T-helper 22 cell (primary cell): ENCODE results near the gene REEP3.
"Not testable (repeated sequence)": the region's sequence is repeated elsewhere in the genome, so short reads cannot be mapped to it uniquely, and the experiment has no call there.

Experiments used
- DNase-seq: peaks from one replicate; pipeline ENCODE4 v3.0.0-alpha.2; 2020; ENCODE audit warnings: low read depth

Gene REEP3, protein sequence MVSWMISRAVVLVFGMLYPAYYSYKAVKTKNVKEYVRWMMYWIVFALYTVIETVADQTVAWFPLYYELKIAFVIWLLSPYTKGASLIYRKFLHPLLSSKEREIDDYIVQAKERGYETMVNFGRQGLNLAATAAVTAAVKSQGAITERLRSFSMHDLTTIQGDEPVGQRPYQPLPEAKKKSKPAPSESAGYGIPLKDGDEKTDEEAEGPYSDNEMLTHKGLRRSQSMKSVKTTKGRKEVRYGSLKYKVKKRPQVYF

DNA sequence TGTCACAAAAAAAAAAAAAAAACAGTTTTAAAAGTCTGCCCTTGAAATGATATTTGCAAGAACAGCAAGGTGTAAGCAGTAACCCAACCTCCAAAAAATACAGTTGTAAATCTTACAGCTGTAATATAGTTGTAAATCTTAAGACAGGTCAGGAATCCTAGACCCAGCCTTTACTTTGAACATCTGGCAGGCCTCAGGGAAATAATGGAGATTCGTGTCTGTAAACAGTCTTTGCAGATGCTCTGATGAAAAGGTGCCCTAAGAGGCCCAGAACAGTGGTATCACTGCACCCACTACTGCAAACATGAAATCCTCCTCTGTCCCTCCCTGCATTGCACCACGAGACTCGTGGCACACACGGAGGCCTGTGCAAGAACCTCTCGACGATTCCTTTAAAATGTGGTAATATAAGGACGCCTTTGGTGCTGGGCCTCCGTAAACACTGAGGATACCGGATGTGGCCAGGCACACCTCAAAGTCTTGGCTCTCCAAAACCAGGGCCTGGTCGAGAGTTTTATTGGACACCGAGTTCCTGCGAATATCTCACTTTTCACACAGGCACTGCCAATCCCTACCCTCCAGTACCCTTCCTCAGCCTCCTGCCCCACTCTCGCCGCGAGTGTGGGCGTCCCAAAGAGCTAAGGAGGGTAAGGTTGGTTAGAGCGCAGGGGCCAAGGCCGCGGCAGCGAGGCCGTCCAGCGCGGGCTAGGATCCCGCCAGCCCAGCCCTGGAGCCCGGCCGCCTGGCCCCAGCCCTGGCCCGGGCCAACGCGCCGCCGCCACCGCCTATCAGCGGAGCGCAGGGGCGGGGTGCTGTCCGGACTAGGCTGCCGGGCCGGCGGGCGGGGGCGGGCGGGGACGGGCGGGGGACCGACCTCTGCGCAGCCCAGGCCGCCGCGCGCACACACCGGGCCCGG lies at the start of gene REEP3:
TSS of gene REEP3 (plus strand) at position 902 of the 916 bp plus-strand sequence. CDS start 145 bp downstream, outside the sequence.
- DNase-seq, result peak; percentile 25

DNA sequence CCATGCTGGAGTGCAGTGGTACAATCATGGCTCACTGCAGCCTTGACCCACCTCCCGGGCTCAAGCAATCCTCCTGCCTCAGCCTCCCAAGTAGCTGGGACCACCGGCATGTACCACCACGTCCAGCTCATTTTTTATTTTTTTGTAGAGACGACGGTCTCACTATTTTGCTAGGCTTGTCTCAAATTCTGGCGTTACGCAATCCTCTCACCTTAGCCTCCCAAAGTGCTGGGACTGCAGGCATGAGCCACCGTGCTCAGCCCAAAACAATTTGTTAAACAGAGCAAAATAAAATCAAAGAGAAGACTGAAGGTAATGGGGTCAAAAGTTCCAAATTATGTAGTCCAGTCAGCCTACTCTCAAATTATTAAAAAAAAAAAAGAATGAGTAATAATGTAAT lies 46.7 kb upstream of the REEP3 start:
- no peak for DNase-seq

DNA sequence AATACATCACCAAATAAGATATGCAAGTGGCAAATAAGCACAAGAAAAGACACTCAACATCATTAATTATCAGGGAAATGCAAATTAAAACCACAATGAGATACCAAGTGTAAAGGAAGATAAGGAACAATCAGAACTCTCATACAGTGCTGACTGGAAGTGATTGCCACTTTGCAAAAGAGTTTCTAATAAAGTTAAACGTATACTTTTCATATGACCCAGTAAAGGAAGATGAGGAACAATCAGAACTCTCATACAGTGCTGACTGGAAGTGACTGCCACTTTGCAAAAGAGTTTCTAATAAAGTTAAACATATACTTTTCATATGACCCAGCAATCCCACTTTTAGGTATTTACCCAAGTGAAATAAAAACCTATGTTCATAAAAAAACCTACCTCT lies 43.3 kb upstream of the REEP3 start:
- DNase-seq, result no peak

DNA sequence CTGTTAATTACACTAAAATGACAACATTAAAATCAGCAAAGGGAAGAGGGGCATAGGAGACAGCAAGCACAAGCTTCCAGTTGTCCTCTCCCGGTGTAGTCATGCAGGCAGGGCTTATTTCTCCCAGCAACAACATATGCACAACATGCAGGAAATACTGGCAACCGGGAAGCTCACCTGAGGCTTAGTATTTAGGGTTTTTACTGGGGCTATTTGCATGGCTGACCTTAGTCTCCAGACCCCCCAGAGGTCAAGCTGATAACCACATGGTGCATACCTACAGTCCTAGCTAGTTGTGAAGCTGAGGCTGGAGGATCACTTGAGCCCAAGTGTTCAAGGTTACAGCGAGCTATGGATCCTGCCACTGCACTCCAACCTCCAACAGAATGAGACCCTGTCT lies 42.6 kb upstream of the REEP3 start:
- no peak for DNase-seq

DNA sequence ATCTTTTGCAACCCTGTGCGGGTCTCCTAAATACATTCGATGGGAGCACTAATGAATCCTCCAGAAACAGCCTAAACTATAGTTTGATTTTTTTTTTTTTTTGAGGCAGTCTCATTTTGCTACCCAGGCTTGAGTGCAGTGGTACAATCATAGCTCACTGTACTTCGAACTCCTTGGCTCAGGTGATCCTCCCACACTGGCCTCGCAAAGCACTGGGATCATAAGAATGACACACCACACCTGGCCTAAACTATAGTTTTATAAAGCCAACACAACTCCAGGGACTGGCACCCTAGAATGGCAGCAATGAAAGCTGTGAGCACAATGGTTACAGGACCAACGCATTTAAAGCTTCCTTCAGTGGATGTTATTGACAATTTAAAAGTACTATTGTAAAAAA lies 41.0 kb upstream of the REEP3 start:
- no peak for DNase-seq

DNA sequence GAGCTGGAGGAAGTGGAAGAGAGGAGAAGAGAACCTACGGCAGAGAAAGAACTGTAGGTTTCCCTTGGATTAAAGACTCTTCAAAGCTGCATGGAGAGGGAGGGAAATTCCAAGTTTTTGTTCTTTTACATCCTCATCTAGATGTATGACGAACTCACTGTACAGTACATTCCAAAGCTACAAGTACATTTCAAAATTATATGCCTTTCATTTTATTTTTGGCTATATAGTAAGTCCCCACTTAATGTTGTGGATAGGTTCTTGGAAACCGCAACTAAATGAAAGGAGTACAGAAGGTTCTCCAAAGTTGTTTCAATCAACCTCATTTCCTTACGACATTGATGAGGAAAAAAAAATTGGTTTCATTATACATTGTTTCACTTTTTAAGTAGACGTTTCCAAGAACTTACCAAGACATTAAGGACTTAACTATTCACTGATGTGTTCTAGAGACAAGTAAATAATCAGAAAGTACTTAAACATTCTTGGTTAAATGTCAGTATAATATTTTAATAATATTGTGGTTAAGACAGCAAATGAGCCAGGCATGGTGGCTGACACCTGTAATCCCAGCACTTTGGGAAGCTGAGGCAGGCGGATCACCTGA lies 39.3 kb upstream of the REEP3 start:
- no peak for DNase-seq

DNA sequence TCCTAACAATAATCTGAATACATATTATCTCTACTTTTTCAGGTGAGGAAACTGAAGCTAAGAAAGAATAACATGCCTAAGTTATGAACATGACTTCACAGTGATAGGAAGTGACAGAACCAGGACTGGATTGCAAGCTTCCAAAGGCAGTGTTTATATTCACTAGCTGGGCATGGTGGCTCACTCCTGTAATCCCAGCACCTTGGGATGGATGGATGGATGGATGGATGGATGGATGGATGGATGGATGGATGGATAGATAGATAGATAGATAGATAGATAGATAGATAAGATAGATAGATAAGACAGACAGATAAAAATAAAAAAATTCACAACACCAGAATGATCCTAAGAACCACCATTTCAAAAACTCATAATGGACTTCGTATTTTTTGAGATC lies 37.2 kb upstream of the REEP3 start:
- DNase-seq, result no peak

DNA sequence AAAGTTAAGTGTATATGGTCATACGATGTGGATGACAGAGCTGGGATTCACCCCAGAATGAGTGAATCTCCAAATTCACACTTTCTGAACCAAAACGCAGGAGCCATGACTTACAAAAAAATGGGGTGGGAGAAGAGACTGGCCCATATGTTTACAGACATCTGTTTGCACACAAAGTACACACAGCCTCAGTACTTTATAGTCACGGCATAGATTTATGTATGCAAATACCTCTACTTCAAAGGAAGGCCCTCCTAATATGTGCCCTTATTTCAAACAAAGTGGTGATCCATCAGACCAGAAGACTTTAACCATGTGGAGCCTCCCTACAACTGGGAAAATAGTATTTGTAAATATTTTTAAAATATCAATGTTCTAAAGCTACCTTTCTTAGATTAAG lies 33.2 kb upstream of the REEP3 start:
- DNase-seq, result no peak

DNA sequence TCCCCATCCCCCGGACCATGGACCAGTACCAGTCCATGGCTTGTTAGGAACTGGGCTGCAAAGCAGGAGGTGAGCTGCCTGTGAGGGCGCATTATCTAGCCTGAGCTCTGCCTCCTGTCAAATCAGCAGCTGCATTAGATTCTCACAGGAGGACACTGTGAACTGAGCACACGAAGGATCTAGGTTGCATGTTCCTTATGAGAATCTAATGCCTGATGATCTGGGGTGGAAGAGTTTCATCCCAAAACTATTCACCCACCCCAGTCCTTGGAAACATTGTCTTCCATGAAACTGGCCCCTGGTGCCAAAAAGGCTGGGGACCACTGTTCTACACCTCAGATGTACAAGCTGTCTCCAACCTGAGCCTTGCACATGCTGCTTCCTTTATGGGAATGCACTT lies 31.4 kb upstream of the REEP3 start:
- no peak for DNase-seq

DNA sequence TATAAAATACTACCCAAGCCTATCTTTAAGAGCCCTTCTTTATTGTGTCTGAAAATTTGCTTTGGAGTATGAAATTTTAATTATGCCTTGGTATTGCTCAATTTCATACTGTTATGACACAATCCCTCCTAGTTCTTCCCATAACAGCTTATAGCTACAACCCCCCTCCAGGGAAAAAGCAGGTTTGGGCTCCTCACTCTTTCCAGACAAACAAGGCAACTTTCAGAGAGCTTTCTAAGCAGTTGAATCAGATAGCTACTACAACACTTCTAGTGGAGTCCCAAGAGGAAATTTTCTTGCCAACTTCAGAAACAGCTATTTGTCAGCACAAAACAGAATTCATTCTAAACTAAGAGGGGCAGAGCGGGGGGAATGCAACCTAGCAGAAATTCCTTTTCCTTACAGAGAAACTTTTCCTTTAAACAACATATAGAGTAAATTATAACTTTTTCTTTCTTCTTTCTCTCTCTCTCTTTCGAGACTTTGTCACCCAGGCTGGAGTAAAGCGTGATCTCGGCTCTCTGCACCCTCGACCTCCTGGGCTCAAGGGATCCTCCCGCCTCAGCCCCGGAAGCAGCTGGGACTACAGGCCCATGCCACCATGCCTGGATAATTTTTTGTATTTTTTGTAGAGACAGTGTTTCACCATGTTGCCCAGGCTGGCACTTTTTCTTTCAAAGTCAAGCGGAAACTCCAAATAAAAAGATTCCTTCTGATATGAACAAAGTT lies 29.4 kb upstream of the REEP3 start:
- no peak for DNase-seq

DNA sequence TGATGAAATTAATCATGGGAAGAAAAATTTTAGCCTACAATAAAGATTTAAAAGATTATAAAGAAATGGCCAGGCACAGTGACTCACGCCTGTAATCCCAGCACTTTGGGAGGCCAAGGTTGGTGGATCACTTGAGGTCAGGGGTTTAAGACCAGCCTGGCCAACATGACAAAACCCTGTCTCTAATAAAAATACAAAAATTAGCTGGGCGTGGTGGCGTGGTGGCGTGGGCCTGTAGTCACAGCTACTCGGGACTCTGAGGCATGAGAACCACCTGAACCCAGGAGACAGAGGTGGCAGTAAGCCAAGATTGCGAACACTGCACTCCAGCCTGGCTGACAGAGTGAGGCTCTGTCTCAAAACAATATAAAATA lies 28.9 kb upstream of the REEP3 start:
- DNase-seq, result not testable (repeated sequence)

DNA sequence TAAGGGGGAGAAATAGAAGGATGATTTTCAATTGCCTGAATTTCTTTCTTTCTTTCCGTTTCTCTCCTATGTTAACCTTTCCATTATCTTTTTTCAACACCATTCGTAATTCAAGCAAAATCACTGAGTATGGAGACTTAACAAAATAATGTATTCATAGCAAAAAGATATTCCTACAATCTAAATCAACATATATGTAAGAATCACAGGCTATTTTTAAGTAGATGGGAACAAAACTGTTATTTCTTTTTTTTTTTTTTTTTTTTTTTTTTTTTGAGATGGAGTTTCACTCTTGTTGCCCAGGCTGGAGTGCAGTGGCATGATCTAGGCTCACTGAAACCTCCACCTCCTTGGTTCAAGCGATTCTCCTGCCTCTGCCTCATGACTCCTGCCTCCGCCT lies 28.2 kb upstream of the REEP3 start:
- no peak for DNase-seq

DNA sequence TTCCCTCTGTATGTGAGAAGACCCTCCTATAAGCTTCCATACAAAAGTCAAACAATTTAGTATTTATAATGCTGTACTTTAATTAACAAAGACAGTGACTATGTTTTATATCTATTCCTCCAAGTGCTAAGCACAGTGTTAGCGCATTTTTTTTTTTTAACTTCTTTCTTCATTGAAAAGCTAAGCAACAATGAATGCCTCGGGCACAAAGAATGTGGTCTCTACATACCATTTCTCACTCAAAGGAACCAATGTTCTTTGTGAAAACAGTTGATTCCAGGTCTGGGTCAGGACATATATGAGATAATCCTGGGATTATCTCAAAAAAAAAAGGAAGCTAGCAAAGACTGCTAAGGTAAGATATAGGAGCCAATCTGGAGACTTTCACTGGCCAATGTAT lies 26.2 kb upstream of the REEP3 start:
- DNase-seq, result no peak

DNA sequence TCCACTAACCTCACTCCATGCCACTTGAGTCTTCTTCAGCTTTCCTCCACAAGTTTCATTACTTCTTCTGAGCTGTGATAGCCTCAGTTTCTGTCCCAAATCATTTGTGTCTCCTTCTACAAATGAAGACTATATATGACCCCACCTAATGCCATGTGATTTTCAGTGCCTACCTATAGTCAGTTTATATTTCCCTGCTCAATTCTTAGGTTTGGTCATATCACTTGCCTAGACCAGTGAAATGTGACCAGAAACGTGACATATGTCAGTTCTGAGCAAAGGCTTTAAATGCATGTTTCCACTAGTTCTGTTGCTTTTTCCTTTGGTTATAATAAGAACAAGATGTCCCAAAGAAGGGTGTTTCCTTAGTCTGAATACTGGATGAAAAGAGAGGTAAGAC lies 24.6 kb upstream of the REEP3 start:
- DNase-seq, result no peak

DNA sequence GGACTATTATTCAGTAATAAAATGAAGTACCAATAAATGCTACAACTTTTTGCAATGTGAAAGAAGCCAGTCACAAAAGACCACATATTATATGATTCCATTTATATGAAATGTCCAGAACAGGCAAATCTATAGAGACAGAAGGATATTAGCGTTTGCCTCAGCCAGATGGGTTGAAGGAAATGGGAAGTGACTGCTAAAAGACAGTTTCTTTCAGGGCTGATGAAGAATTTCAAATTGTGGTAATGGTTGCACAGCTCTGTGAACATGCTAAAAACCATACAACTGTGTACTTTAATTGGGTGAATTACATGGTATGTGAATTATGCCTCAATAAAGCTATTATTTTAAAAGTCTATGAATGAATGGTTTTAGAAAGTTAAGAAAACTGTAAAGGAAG lies 23.9 kb upstream of the REEP3 start:
- no peak for DNase-seq

DNA sequence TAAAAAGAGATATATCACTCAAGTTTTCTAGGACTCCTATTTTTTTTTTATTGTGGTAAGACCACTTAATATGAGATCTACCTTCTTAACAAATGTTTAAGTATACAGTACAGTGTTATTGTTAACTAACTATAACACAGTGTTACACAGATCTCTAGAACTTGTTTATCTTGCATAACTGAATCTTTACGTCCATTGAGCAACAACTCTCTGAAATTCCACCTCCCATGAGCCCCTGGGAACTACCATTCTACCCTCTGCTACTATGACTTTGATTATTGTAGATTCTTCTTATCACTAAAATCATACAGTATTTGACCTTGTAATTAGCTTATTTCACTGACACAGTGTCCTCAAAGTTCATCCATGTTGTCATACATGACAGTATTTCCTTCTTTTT lies 22.5 kb upstream of the REEP3 start:
- DNase-seq, result no peak

DNA sequence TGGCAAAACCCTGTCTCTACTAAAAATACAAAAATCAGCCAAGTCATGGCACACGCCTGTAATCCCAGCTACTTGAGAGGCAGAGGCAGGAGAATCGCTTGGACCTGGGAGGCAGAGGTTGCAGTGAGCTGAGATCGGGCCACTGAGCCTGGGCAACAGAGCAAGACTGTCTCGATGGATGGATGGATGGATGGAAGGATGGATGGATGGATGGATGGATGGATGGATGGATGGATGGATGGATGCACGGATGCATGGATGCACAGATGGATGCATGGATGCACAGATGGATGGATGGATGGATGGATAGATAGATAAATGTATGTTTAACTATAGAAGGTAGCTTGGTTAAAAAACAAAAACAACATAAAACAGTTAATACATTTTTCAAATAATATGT lies 20.6 kb upstream of the REEP3 start:
- not testable (repeated sequence) for DNase-seq

DNA sequence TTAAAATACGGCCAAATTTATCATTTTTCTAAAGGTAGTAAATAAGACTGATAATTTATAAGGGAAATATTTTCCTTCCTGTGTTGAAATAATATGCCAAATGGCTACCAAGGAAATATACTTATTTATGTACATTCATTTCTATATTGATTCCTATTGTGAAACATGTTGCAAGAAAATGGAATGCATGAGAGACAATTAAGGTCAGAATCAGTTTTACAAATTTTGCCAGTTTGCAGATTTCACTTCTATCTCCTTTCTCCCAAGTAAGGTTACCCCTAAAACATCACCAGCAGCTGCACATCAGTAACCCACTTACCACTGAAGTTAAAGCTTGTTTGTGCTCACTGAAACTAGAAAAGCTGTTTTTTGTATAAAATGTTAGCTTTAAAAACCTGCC lies 19.2 kb upstream of the REEP3 start:
- no peak for DNase-seq

DNA sequence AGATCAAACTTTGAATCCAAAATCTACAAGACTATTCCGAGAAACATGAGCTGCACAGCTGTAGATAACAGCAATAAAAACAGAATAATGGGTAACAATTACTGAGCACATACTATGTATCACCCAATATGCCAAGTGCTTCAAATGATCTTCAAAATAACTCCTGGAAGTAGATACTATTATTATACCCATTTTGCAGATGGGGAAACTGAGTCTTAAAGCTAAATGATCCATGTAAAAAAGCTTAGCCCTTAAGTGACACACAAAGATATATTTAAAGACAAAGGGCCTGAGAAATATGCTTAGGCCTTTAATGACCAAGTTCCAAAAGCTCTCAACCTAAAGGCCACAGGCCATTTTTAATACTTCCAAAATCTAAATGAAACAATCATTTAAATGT lies 18.4 kb upstream of the REEP3 start:
- DNase-seq, result no peak

DNA sequence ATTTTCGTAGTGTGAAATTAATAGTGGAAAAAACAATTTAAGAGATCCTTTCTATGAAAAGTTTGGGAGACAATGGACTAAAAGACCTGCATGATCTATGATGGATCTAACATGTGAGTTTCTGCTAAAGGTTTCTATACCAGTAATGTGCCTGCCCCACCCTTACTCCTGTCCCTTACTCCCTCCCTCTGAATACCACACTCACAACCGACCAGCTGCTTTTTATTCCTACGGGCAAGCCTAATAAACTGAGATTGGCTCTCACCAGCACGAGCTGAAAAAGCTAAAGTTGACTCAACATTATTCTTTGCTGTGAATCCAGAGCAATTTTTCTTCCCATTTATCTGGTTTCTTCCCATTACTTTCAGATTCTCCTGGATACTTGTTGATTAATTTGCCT lies 17.8 kb upstream of the REEP3 start:
- DNase-seq, result no peak

DNA sequence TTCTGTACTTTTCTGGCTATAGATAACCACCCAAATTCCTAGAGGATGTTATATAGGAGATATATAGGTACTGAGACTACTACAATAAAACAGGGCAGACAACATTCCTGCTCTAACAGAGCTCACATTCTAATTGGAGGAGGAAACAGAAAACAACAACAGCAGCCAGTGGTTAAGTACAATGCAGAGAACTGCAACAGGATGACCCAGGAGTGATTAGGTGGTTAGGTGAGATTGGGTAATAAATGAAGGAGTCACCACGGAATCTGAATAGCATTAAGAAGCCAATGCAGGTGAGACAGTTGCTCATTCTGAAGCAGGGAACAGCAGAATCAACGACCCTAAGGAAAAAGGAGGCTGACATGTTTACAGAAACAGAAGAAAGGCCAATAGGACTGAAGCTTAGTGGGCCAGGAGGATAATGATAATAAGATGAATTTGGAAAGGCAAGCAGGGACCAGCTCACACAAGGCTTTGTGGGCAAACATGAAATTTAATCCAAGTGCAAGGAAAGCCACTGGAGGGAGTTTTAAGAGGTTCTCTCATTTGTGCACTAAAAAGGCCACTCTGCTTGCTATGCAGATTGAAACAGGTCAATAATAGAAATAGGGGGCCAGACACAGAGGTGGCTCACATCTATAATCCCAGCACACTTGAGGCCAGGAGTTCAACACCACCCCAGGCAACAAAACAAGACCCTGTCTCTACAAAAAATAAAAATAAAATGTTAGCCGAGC lies 16.9 kb upstream of the REEP3 start:
- DNase-seq, result no peak

DNA sequence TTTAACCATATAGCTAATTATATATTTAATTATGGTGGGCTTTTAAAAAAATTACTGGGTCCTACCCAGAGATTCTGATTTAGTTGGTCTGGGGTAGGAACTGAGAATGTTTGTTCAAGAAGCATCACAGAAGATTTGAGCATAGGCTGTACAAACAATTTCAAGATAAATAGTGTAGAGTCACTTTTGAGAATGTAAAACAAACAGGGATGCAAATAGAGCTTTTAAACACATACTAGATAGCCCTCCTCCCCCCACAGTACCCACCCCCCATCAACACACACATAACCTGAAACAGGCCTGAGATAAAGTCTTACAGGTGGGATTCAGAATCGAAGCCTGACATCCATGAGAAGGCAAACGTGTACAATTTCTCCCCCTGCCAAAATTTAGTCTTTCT lies 15.6 kb upstream of the REEP3 start:
- DNase-seq, result no peak
